ENCODE data around the gene GNAO1. TPM values are rescaled to one million over a fixed set of nuclear protein-coding genes. Genes with fewer than 3 reads are reported as not detected.

GNAO1 gene
- total RNA-seq, 6 experiments from 2014 or later, result 18.2 to 45.1 (median 21.5) TPM

GRCh38 chr16:56282451-56282850 is 91.2 kb downstream of the GNAO1 start:
- no peak overlapping the region for H3K4me3 ChIP-seq
- WGBS (ENCODE audit: insufficient coverage, low coverage, low lambda C conversion rate, missing lambda C conversion rate), result 81% methylated on average over 3 of the region's 3 CpGs
- H3K36me3 ChIP-seq, result peaks cover 0 to 12% (median 4%) of the 10 kb centered on the region in 4 donors
- TF ChIP-seq CTCF (IDR thresholded peaks at IDR 0.05) (no peak), POLR2A (IDR thresholded peaks at IDR 0.05) (no peak)
- no peaks in the 10 kb centered on the region for H3K4me1 ChIP-seq
- H3K27me3 ChIP-seq, result no peaks in the 10 kb centered on the region
- no peak overlapping the region for H3K27ac ChIP-seq
- no peak for ATAC-seq
- no peaks in the 10 kb centered on the region for H3K9me3 ChIP-seq
- no peak for DNase-seq
- intact Hi-C loops (cut with DNase I), result no loop called here

- H3K27me3 ChIP-seq, result no peaks in the 10 kb centered on the region
- no peak overlapping the region for H3K4me3 ChIP-seq
- DNase-seq, result no peak
- 100% methylated on average over 1 of the region's 2 CpGs for WGBS (ENCODE audit: insufficient coverage, low coverage, low lambda C conversion rate, missing lambda C conversion rate)
- no peak for ATAC-seq
- no peak overlapping the region for H3K27ac ChIP-seq
- no peaks in the 10 kb centered on the region for H3K9me3 ChIP-seq
- intact Hi-C loops (cut with DNase I), result no loop called here
- H3K36me3 ChIP-seq, result peaks cover 0 to 3% (median 0%) of the 10 kb centered on the region in 4 donors
- no peaks in the 10 kb centered on the region for H3K4me1 ChIP-seq
- TF ChIP-seq POLR2A (IDR thresholded peaks at IDR 0.05), result no peak
- no peak for TF ChIP-seq CTCF (IDR thresholded peaks at IDR 0.05)
These were observed 93.2 kb downstream of the GNAO1 start for GRCh38 chr16:56284521-56284920.

DNA sequence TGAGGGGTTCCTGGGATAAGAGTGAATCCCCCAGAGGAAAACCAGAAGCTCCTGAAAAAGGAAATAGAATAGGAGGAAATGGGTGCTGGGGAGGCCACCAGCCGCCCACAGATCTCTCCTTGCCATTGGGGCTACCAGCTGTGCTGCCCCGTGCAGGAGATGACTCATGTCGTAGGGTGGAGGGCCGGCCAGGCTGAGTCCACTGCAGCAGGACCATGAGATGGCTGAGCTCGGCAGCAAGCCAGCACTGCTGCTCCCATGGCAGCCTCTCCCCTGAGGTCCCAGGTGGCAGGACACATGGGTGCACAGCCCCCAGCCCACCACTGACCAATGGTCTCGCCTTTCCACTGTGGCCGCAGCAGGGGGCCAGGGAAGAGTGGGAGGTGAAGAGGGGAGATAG is 95.5 kb downstream of the GNAO1 start:
- 89% methylated on average over 6 of the region's 7 CpGs for WGBS (ENCODE audit: insufficient coverage, low coverage, low lambda C conversion rate, missing lambda C conversion rate)
- H3K27me3 ChIP-seq, result no peaks in the 10 kb centered on the region
- DNase-seq (peak in 1 of 3 donors; percentile 33), ATAC-seq (peak in 2 of 4 donors; percentile 15 to 28)
- intact Hi-C loops (cut with DNase I), result no loop called here
- H3K9me3 ChIP-seq, result no peaks in the 10 kb centered on the region
- no peaks in the 10 kb centered on the region for H3K36me3 ChIP-seq
- TF ChIP-seq POLR2A (IDR thresholded peaks at IDR 0.05), result no peak
- TF ChIP-seq CTCF (IDR thresholded peaks at IDR 0.05), result no peak
- no peaks in the 10 kb centered on the region for H3K4me1 ChIP-seq
- no peak overlapping the region for H3K4me3 ChIP-seq
- H3K27ac ChIP-seq, result no peak overlapping the region

- H3K9me3 ChIP-seq, result no peaks in the 10 kb centered on the region
- no peaks in the 10 kb centered on the region for H3K27me3 ChIP-seq
- 73% methylated on average over 2 of the region's 7 CpGs for WGBS (ENCODE audit: insufficient coverage, low coverage, low lambda C conversion rate, missing lambda C conversion rate)
- H3K4me1 ChIP-seq, result no peaks in the 10 kb centered on the region
- intact Hi-C loops (cut with DNase I), result no loop called here
- H3K27ac ChIP-seq, result no peak overlapping the region
- no peak overlapping the region for H3K4me3 ChIP-seq
- no peaks in the 10 kb centered on the region for H3K36me3 ChIP-seq
- DNase-seq (no peak), ATAC-seq (no peak)
- TF ChIP-seq CTCF (IDR thresholded peaks at IDR 0.05), result no peak
- TF ChIP-seq POLR2A (IDR thresholded peaks at IDR 0.05), result no peak
These were observed 96.7 kb downstream of the GNAO1 start for GRCh38 chr16:56288019-56288418.

- H3K36me3 ChIP-seq, result no peaks in the 10 kb centered on the region
- no peaks in the 10 kb centered on the region for H3K27me3 ChIP-seq
- intact Hi-C loops (cut with DNase I), result no loop called here
- no peak overlapping the region for H3K27ac ChIP-seq
- 93% methylated on average over 4 of the region's 9 CpGs for WGBS (ENCODE audit: insufficient coverage, low coverage, low lambda C conversion rate, missing lambda C conversion rate)
- H3K4me3 ChIP-seq, result no peak overlapping the region
- DNase-seq (no peak), ATAC-seq (no peak)
- TF ChIP-seq CTCF (IDR thresholded peaks at IDR 0.05), result no peak
- TF ChIP-seq POLR2A (IDR thresholded peaks at IDR 0.05), result no peak
- no peaks in the 10 kb centered on the region for H3K4me1 ChIP-seq
- H3K9me3 ChIP-seq, result no peaks in the 10 kb centered on the region
These were observed 98.1 kb downstream of the GNAO1 start for GRCh38 chr16:56289416-56289815.
